Activated CD4-positive, alpha-beta T cell treated with anti-CD3 and anti-CD28 coated beads for 1 hour (primary cell): ENCODE data around the gene FBRSL1.

Source experiments
- DNase-seq: peaks from one replicate; pipeline ENCODE4 v3.0.0-alpha.2; 2020

The FBRSL1 gene

DNA sequence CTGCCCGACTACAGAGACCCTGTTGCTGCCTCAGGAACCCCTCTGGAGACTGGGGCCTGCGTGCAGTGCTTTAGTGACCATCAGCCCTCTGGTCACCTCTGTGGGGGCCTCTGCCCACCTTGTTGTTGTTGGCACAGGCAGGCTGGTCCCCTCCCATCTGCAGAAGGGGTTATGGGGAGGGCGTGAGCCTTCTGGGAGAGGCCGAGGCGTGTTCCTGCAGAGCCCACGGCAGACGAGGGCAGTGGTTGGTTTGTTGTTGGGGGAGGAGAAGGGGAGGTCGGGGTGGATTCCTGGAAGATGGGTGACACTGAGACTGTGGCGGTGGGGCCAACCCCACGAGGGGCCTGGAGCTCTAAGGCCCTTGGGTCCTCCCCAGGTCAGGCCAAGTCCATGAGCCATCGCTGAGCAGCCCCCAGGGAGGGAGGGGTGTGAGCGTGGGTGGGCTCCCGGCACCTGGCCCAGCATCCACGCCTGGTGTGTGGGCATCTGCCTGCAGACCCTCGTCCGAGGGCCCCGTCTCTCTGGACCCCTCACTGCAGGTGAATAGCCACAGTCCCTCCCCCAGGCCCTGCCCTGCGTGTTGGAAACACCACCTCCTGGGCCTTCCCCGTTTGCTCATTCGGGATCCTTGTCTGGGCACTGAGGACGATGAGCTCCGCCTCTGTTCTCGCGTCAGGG is 23.6 kb downstream of the FBRSL1 start:
- DNase-seq = no peak

DNA sequence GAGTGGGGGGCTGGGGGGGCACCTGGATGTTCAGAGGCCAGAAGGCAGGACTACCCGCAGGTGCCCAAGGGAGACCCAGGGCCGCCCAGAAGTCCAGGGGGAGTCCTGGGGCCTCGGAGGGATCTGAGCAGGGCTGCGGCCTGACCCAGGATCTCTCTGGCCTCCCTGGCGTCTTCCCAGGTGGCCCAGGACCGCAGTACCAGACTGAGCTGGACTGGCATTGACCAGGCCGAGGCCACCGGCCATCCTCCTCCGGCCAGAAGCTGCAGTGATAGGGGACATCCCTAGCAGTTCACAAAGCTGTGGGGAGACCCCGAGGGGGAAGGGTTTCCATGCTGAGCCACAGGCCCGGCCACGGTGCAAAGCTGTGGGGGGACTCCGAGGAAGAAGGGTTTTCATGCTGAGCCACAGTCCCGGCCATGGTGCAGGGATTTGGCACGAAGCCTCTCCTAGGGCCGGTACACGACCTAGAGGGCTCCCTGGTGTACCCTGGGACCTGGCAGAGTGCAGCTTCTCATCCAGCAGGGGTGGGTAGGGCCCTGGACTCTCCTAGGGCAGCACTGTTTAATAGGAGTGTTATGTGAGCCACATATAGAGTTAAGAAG is 24.4 kb downstream of the FBRSL1 start:
- DNase-seq = no peak

GRCh38 chr12:132514838-132515237 is 24.9 kb downstream of the FBRSL1 start:
- no peak for DNase-seq

- no peak for DNase-seq
Observed at GRCh38 chr12:132516095-132517012, 26.4 kb downstream of the FBRSL1 start.

DNA sequence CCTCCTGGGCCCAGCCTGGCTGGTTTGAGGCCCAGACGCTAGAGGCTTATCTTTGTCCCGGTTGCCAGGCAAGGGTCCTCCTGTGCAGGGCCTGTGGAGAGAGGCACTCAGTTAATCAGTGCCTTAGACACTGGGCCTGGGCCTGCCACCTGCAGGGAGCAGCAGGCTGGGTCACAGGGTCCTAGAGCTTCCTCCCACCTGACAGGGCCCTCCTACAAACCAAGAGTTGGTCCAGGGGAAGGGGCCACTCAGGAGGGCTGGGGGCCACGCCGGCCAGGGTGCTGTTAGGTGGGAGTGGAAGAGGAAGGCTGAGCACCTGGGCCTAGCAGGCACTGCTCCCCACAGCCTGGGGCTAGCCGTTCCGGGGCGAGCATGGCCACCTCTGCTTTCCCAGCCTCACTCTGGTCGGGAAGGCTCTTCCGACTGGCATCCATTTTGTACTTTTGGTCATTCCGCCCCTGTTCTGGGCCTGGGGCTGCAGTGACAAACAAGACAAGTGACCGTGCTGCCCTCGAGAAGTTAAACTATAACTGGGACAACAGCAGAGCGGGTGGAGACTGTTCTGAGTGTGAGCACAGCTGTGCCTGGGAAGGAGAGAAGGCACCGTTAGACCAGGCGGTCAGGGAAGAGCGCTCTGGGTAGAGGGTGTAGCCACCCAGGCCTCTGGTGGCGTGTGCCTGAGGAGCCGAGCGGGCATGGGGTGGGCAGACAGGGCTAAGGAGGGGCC is 27.2 kb downstream of the FBRSL1 start:
- no peak for DNase-seq

DNA sequence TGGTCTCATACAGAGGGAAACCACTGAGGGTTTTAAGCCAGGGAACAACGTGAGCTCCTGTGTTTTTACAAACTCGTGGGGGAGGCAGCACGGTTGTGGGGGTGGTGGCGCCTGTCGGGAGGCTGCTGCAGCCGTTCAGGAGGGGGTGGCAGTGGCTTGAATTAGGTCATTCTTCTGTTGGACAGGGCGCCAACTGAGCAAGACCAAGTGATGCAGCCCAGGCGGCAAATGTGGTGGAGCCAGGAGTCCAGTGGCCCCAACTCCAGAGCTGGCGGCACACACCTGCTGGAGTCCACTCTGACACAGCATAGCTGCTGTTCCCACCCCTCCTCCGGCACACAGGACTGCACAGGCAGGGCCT is 27.8 kb downstream of the FBRSL1 start:
- DNase-seq = no peak

- DNase-seq = no peak
Observed at GRCh38 chr12:132518354-132518992, 28.5 kb downstream of the FBRSL1 start.

GRCh38 chr12:132520421-132521199 is 30.7 kb downstream of the FBRSL1 start:
- DNase-seq = no peak

- no peak for DNase-seq
Observed at GRCh38 chr12:132521200-132521580, 31.2 kb downstream of the FBRSL1 start.

DNA sequence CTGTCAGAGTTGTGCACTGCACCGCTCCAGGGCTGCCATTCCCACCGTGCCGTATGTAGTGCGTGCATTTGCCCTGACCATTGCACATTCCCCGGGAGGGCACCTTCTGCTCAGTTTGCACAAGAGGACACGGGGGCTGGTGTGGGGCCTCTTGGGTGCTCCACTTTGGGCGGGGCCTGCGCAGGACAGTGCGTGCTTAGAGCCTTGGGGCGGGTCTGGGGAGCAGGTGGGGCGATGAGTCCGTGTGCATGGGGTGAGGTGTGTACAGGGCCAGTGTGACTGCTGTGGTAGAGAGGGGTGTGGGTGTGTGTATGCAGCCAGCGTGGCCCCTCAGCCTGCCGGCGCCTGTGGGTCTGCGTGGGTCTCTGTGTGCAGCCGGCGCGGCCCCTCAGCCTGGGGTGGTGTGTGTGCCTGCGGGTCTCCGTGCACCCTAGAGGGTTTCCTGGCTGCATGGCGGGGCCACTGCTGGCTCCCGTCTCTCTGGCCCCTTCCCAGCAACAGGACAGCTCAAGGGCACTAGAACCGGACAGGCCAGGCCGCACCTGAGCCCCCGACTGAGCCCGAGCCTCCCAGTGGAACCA is 31.9 kb downstream of the FBRSL1 start:
- DNase-seq = no peak

DNA sequence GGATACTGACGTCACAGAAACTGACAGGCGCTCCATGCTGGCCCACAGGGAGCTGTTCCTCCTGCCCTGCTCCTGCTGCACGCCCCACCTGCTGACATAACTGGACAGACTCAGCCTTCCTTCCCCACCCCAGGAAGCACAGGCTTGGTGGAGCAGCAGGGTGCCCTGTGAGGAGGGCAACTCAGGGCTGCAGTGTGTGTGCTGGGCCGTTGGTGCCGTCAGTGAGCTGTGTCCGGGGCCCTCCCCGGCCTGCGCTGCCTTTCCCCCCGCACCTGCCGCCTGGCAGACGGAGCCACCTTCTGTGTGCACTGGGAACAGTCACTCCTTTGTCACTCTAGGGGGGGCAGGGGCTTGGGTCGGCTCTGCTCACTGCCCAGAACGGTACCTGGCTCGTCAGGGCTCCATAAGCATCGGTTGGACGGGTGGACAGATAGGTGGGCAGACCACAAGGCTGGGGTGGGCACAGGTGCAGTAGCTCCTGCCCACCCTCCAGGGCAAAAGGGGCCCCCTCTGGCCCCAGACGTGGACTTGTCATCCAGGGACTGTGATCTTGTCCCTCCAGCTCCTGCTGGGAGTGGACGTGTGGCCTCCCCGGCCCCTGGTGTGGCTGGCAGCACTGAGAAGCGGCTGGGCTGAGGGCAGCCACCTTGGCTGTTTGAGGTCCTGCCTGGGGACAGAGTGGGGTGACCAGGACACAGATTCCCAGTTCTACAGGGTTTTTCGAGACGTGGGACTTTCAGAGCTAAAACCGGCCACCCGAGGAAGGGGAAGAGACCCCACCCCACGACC is 32.8 kb downstream of the FBRSL1 start:
- DNase-seq = no peak

- peak; percentile 54 for DNase-seq
Observed at GRCh38 chr12:132523576-132524331, 33.8 kb downstream of the FBRSL1 start.

- DNase-seq = no peak
Observed at GRCh38 chr12:132524405-132524804, 34.5 kb downstream of the FBRSL1 start.

GRCh38 chr12:132525011-132525832 is 35.3 kb downstream of the FBRSL1 start:
- DNase-seq = no peak

GRCh38 chr12:132525833-132526455 is 36.0 kb downstream of the FBRSL1 start:
- no peak for DNase-seq

DNA sequence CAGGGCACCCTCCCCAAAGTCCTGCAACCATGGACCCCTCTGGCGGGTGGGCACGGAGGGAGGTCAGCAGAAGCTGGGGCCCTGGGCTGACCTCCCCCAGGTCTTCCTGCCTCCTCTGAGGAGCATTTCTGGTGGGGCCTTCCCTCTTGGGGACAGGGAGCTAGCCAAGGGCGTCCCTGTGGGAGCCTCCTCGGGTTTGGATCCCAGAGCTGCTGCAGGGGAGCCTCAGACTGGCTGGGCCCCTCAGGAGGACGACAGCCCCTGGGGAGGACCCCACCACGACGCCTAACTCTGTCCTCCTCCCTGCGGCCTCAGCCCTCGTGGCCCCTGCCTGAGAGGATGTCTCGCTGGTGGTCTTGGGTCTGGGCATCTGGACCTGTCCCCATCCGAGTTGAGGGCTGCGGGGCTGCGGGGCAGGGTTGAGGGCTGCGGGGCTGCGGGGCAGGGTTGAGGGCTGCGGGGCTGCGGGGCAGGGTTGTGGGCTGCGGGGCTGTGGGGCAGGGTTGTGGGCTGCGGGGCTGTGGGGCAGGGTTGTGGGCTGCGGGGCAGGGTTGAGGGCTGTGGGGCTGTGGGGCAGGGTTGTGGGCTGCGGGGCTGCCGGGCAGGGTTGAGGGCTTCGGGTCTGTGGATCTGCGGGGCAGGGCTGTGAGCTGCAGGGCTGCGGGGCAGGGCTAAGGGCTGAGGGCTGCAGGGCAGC is 37.4 kb downstream of the FBRSL1 start:
- no peak for DNase-seq

- no peak for DNase-seq
Observed at GRCh38 chr12:132527883-132528264, 37.9 kb downstream of the FBRSL1 start.

DNA sequence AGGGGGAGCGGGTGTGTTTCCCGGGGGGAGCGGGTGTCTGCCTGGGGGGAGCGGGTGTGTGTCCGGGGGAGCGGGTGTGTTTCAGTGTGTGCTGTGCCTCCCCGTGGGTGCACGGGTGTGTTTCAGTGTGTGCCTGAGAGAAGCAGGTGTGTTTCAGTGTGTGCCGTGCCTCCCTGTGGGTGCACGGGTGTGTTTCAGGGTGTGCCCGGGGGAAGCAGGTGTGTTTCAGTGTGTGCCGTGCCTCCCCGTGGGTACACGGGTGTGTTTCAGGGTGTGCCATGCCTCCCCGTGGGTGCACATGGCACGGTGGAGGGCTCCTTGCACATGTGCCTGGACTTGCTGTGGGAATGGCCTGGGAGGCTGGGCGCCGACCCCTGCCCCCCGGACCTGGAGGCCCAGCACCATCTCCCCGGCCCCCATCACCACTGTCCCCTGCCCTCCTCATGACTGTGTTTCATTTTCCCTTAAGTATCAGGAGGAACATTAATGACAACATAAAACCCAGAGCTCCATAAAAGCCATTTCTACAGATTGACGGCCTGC is 38.7 kb downstream of the FBRSL1 start:
- DNase-seq = no peak
